CD4-positive, alpha-beta T cell treated with Interleukin-12 subunit alpha and Interleukin-12 subunit beta, for 1 hour (primary cell): ENCODE results near the gene VAT1.
"Not testable (repeated sequence)": the region's sequence is repeated elsewhere in the genome, so short reads cannot be mapped to it uniquely, and the experiment has no call there.

ENCODE experiments used
- DNase-seq: peaks from one replicate; pipeline ENCODE4 v3.0.0-alpha.2; 2020

VAT1 gene

DNA sequence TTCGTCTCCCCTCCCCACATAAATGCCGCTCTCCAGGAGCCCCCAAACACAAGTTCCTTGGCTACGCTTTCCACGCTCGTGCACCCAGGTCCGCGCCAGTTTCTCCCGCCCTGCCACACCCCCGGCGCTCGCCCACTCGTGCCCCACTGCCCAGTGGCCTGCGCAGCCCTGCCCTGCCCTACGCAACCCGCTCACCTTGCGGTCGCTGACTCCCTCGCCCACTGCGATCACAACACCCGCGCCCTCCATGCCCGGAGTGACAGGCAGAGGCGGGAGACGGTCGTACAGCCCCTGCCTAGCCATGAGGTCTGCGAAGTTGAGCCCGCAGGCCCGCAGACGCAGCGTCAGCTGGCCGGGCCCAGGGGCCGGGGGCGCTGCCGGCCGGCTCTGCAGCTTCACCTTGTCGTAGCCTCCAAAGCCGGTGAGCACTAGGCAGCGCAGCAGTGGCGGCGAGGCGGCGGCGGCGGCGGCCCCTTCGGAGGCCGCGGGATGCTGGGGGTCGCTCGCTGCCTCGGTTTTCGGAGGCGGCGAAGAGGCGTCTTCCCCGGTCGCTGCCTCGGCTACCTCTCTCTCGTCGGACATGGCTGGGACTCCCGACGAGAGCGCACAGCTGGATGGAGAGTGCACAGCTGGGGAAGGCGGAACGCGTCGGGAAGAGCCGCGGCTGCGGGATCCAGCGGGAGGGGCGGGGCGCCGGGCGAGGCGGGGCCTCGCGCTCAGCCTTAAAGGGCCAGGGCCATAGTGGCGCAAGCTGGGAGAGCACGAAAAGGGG, at the start of gene VAT1:
Gene VAT1, minus strand, starts transcription at position 645 of the 772 bp plus-strand sequence. Its CDS starts 63 bp downstream, at position 582.
- peak; percentile 68 for DNase-seq

DNA sequence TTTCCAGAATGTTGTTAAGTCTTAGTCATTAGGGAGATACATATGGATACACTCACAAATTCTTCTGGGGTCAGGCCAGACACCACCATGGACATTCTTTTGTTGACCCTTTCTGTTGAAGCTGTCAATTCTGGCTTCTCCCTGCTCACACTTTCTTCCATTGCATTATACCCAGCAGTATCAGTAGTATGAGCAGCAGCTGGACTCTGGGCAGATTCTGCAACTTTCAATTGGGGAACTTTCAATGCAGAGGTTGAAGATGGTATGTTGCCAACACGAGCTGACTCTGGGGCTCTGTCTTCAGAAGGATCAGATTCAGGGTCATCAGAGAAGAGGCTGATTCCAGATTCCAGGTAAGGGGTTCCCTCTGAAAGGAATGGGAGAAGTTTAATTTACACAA, 48.7 kb upstream of the VAT1 start:
- DNase-seq = no peak

DNA sequence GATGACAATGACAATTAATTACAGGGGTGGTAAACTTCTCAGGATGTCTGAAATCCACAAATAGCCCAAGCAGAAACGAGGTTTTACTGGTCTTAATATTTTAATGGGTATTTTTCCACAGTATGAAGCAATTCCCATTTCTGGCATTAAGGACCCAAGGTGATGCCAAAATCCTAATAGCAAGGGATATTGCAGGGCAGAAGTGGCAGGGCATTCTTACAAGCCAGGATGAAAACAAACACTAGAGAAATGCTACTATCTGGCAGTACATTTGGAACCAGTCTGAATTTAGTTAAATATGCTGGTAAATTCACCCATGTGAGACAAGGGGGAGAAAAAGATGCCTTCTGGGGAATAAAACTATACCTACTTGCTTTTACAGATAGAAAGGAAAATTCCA, 48.1 kb upstream of the VAT1 start:
- no peak for DNase-seq

DNA sequence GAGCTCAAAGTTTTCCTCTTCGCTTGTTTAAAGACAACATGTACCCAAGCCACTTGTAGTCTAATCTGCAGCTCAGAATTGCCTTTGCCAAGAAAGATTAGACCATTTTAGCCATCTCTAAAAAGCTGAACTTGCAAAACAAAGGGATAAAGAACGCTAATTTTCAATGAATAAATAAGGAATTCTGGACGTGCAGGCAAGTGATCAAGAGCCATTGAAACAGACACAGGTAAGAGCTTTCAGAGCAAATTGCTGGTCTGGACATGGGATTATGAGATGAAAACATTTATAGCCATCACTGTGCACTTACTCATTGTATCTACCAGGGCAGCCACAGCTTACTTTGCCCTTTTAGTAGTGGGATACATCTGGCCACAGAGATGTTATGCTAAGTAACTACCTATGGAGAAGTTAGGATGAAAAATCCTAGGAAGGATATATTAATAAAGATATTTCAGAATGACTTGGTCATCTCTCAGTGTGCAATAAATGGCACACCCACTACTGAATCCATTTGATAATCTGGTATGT, 47.2 kb upstream of the VAT1 start:
- no peak for DNase-seq

DNA sequence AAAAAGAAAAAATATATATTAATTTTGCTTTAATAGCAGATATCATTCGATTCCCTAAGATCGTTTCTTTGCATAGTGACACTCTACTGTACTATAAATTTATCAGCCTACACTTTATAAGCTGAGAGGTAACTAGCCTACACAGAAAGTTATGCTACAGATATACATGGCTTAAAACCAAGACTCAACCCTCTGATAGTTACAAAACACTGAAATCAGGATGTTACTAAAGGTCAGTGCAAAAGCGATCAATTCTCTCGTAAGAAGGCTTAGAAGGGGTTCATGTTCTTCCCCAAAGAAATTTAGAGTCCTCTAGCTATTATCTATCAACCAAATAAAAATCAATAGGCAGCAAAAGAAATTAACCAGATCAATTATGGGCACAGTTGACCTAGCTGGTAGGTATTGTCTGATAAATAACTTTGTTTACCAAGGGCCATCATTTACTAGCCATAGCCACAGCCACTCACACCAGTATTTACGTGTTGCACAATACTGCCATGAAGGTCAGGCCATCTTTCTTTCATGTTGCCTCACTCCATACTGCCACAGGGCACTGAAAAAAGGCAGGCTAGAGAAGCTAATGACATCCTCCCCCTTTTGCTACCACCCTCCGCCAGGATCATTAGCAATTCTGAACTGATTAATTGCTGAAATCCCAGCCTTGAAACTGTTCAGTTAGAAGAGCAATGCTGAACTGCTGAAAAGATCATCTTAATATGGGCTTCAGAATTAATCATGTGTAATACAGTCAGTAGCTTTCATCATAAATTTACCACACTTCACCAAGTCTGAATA, 46.6 kb upstream of the VAT1 start:
- no peak for DNase-seq

DNA sequence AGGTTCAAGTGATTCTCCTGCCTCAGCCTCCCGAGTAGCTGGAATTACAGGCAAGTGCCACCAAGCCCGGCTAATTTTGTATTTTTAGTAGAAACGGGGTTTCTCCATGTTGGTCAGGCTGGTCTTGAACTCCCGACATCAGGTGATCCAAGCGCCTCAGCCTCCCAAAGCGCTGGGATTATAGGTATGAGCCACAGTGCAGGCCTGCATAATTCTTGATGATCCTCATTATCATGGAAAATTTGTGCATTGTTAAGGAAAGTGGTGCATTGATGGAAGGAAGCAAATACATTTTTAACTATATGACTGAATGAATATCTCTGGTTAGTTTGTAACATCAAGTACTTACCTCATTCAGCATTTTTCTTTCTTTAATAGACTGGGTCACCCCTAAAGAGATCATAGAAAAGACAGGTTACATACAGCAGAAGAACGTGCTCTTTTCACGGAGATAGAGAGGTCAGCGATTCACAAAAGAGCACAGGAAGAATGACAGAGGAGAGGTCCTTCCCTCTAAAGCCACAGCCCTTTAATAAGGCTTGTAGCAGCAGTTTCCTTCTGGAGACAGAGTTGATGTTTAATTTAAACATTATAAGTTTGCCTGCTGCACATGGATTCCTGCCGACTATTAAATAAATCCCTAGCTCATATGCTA, 40.9 kb upstream of the VAT1 start:
- DNase-seq = no peak

DNA sequence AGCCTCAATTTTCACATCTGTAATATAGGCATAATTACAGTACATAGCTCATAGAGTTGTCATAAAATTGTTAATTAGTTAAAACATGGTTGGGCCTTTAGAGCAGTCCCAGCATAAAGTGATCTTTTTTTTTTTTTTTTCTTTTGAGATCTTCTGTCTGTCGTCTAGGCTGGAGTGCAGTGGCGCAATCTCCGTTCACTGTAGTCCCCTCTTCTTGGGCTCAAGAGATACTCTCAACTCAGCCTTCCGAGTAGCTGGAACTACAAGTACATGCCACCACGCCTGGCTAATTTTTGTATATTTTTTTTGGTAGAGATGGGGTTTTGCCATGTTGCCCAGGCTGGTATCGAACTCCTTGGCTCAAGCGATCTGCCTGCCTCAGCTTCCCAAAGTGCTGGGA, 33.9 kb upstream of the VAT1 start:
- DNase-seq = no peak

DNA sequence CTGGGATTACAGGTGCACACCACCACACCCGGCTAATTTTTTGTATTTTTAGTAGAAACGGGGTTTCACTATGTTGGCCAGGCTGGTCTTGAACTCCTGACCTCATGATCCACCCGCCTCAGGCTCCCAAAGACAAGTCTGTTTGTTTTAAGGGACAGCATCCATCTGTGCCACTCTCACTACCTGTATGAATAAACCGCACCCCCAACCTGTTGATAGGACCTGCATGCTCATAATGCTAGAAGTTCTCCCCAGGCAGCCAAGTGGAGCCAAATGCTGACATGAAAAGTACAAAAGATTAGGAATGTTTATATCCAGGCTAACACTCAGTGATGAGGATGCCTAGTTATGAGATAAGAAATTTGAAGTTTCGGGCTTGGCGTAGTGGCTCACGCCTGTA, 30.8 kb upstream of the VAT1 start:
- not testable (repeated sequence) for DNase-seq

DNA sequence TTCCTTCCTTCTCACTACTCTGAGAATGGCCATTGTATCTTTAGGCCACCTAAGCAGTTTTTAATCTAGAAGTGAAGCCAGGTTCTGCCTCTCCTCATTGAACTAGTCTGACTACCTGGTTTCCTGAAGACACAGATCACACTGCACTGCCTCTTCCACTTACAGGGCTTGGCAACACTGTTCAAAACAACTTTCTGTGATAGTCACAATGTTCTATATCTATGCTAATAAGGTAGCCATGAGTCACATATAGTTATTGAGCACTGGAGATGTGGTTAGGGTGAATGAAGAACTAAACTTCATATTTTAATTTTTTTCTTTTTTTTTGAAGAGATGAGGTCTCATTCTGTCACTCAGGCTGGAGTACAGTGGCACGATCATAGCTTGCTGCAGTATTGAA, 29.8 kb upstream of the VAT1 start:
- DNase-seq = no peak

DNA sequence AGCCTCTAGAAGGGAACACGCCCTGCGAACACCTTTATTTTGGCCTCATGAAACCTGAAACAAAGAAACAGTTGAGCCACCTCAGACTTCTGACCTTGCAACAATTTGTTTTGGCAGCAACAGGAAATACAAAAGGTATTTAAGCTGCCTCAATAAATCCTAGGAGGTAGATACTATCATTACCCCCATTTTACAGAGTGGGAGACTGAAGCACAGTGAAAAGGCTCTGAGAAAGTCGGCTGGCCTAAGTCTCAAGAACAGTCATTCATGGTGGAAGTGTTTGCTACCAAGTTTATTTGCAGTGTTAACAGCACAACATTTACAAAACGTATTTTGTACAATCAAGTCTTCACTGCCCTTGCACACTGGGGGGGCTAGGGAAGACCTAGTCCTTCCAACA, 21.8 kb upstream of the VAT1 start:
- no peak for DNase-seq

DNA sequence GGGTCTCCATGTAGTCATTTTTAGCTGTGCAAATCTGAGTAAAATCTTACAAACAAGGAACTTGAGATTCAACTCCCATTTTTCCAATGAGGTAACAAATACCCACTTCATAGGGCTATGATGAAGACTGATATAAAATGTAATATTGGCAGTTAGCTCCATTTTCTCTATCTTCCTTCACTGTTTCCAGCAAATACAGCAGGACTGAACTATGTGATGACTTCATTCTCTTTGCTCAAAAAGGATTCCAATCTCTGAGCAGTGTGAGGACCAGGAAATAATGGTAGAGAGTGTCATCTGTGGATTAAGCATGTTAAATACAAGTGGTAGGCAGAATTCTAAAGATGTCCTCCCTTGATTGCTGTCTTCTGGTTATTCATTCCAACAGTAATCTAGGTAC, 21.1 kb upstream of the VAT1 start:
- DNase-seq = no peak

DNA sequence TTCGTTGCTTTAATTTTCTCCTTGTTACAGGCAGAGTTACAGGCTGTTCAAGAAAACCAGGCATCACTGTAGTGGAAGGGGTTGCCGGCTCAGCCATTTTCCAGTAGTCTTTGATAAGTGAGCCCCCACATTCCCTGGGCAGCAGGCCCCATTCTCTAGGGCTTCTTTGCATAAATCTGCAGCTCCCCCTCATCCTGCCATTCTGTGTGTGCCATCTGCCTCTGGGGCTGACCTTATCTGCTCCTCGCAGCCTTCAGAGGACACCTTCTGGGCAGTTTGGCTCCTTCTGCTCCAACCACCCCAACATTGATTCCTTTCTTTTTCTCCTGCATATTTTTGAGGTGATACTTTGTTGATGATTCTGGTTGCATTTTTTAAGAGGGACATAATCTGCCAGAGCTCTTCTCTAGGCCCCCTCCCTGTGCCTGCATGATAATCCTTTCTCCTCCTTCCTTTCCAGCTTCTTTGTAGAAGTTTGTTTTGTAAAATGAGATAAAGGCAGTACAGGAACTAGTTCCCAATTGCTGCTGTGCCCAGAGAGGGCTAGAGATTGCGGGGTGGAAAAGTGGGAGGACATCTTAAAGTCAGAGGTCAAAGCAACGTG, 19.9 kb upstream of the VAT1 start:
- no peak for DNase-seq

DNA sequence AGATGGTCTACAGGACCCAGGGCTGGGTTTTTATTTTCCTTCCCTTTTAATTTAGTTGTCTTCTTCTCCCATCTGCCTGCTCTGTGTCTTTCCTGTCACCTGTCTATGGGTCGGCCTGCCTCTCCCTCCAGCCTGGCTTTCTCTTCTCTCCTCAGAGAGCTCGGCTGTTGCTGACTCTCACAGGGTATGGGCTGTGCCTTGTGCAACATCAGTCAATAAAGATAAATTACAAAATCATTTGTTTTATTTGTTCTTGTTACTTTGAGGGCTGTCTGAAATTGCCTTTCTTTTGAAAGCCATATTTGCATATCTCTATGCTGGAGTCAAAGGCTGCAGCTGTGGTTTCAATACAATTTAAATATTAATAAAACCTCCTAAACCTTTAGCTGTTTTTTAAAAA, 18.5 kb upstream of the VAT1 start:
- no peak for DNase-seq

DNA sequence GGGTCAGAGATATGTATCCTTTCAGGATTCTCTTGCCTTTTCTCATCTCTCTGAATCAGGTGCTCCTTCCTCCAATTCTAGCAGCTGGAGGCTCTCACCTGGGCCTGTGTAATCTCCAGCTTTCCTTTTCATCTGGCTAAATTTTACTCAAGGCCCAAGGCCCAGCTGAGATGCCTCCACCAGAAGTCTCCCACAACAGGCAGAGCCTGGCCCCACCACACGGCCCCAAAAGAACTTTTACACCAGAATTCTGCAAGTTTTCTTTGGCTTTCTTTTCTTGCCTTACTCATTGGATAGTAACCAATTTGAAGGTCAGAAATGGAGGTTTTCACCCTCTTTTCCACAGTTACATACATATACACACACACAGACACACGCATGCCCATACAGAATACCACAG, 17.5 kb upstream of the VAT1 start:
- no peak for DNase-seq

DNA sequence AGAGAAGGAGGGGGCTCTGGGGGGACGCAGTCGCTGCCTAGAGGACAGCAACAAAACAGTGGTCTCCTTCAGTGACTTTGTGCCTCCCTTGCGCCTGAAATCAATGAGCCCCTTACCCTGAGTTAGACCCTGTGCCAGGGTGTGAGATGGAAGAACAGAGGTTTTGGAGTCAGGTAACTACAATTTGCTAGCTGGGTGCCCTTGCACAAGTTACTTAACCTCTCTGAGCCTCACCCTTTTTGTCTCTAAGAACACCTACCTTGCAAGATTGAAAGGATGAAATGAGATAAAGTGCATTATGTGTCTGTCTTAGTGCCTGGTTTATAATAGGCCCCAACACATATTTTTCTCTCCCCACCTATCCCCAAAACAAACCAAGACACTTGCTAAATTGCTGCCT, 12.7 kb upstream of the VAT1 start:
- DNase-seq = no peak

DNA sequence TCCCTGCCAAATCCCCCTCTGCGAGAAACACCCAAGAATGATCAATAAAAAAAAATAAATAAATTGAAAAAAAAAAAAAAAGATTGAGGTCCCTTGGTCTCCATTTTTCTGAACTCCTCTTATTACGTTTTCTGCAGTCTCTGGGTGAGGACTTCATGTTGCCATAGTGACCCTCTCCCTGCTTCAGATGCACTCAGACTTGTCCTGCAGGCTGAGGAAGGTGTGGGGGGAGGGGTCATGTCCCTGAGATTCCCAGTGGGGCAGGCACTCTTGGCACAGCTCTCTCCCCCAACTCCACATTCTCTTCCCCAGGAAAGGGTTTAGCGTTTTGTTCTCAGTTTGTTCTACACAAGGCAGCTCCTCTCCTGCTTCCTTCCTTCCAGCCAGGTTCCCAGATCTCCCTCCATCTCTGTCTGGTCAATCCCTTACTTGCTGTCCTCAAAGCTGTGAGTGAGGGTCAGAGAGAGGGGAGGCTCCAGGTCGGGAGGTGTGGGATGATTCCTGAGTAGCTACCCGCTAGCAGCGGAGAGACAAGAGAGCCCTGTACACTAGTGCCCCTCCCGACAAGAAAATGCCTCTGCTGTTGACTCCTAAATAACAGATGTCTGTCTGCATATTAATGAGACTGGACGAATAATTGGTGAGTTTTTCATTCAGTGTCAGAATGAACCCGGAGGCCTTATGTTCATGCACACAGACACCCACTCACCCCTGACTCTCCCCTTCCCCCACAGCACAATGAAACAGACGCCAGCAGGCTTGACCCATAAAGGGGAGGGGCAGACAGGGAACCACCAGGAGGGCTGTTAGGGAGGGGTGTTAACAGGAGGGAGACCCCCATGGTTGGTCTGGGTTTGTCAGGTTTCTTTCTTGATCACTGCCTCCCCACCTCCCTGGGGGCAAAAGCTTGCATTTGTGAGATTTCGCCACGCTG, 12.0 kb upstream of the VAT1 start:
- DNase-seq = no peak

DNA sequence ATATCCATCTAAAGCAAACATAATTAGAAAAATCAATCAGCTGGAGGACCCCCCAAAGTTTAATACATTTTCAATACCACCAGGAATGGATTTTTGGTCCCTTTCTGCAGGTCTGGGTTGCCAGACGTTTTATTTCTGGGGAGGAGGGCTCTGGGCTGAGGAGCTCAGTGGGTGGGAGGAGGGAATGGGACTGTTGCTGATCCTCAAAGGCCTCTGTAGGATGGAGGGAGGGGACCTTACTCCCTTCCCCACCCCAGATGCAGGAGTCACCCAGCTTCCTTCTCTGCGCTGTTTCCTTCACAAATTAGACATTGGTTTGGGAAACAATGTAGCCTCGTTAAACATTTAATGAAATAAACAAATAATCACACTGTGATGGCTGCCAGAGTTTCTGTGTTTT, 9.5 kb upstream of the VAT1 start:
- no peak for DNase-seq

DNA sequence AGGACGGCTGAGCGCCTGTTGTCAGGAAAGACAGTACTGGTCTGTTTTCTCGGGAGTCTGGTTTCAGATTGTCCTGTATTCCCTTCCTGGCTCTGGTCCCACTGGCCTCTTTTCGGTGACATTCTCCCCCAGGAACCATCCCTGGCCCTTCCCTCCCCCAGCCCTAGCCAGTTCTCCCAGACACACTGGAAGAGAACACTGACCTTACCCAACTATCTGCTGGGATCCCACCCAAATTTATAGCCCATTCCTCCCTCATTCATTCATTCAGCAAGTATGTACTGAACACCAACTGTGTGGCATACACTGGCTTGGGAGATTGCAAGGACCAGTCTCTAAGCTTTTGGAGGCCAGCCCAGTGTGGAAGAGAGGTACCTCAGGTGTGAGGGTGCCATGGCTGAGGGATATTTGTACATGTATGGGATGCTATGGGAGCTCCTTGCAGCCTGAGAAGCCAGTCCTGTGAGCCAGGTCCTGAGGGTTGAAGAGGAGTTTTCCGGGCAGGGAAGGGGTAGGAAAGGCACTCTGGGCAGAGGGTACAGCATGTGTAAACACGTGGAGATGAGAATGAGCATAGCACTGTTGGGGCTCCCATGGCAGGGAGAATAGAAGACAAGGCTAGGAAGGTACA, 8.1 kb upstream of the VAT1 start:
- no peak for DNase-seq

DNA sequence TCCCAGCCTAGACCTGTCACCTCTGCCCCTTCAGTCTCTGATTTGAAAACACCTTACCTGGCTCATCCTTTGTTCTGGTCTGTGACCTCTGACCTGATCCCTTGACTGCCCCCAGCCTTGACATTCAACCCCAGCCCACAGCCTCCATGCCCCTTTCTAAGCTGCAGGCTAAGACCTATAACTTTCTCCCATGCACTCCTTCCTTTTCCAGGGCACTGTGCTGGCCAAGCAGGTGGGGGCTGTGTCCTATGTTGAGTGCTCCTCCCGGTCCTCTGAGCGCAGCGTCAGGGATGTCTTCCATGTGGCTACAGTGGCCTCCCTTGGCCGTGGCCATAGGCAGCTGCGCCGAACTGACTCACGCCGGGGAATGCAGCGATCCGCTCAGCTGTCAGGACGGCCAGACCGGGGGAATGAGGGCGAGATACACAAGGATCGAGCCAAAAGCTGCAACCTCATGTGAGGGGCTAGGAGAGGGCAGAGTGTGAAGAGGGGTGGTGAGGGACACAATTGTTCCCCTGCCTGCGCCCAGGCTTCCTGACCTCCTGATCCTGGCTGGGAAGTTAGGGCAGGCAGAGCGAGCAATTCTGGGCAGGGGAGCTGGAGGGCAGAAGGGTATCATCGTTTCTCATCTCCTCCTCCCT, 6.2 kb upstream of the VAT1 start:
- no peak for DNase-seq

DNA sequence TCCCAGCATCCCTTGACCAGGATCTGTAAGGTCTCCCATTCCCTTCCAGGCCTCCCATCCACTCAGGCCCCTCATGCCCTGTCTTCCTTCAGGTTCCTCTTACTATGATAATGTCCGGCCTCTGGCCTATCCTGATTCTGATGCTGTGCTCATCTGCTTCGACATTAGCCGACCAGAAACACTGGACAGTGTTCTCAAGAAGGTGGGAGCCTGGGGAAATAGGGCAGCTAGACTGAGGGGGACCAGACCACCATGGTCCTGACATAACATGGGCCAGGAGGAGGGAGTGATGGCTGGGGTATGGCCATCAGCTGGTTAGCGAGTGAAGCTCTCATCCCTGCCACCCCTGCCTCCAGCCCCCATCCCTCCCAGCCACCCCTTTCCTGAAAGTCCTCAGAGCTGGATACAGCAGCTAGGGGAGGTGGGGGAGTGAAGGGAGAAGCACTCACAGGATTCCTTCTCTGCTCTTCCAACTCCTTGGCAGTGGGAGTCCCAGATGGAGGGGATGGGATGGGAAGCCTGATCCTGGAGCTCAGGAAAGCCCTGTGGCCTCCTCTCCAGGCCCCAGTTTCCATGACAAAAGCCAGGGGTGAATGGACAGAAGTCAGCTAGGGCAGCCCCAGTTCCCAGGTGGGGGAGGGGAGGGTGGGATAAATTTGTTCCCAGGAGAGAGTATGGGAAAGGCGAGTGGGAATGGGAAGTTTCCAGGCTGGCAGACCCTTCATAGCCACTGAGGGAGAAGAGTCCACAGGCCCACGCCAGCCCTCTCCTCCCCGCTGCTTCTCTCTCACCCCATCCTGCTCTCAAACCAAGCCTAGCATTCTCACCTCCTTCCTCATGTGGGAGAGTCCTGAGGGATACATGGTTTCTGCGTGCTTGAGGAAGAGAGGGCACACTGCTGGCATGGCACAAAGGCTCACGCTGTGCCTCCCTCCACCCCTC, 5.2 kb upstream of the VAT1 start:
- no peak for DNase-seq
